Dermis microvascular lymphatic vessel endothelial cell (primary cell): ENCODE results near the gene CHRNA5. TPM values are rescaled to one million over a fixed set of nuclear protein-coding genes. Genes with fewer than 3 reads are reported as not detected.

Source experiments
- DNase-seq, 2 donors: peaks; one replicate each; pipeline versions ENCODE4 v3.0.0 to v3.0.0-alpha.2; 2010; ENCODE audit warnings: low read depth in 2 of 2
- total RNA-seq: library from RNA; depleted of rRNA; stranded (reverse); fragments of >200 nt; gene quantifications from 2 replicates; pipeline ENCODE4 v1.2.1, GENCODE V29; 2014

Gene CHRNA5
- total RNA-seq, 1 donor from 2014 or later: 2.1 TPM

DNA sequence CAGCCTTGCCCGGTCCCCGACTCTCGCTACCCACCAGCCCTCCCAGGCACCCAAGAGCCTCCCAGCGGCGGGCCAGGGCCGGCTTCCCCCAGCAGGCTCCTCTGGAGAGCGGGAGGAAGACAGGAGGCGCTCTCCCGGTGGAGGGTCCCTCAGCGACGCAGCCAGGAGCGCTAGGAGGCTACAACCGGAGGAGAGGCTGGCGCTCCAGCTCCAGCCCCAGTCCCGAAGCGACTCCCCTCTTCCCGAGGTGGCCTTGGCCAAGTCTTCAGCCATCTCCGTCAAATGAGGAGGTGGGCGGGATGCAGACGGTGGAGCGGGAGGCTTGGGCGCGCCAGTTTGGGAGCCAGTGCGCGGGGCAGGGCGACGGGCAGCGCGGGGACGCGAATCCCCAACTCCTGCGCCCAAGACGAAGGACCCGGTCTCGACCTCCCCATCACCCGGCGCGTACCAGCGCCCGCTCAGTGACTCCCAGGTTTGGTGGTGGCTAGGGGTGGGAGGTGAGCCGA lies 54.8 kb downstream of the CHRNA5 start:
- DNase-seq: peak in 1 of 2 donors; percentile 25

- no peak for DNase-seq
Observed at GRCh38 chr15:78620527-78621421, 55.5 kb downstream of the CHRNA5 start, which contains the start of gene CHRNA3. CHRNA3 (minus strand) TSS chr15:78620996; CDS start chr15:78620794, 202 bp downstream.

DNA sequence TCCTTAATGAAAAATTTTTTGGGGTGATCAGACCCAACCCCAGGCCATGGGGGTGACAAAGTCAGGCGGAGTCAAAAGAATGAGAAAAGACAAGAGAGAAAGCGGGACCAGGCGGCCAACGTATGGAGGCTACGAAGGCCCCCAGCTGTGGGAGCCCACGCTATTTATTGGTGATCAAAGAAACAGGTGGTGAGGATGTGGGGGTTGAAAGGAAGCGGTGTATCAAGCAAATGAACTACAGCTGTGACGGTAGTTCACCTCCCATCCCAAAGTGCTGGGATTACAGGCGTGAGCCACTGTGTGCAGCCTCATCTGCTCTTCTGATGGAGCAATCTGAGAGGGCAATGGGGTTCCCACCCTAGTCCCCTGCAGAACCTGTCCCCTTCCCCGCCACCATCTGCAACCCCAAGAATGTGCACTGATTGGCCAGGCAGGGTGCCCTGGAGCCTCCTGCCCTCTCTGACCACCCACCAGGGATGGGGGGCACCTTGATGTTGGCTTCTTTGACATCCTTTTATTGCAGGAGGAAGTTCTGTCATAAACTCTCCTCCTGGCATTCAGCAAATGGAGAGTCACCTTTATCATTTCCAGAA lies 56.6 kb downstream of the CHRNA5 start:
- no peak for DNase-seq

- no peak for DNase-seq
Observed at GRCh38 chr15:78623786-78624497, 58.6 kb downstream of the CHRNA5 start.

GRCh38 chr15:78624651-78625590 lies 59.6 kb downstream of the CHRNA5 start:
- no peak for DNase-seq

DNA sequence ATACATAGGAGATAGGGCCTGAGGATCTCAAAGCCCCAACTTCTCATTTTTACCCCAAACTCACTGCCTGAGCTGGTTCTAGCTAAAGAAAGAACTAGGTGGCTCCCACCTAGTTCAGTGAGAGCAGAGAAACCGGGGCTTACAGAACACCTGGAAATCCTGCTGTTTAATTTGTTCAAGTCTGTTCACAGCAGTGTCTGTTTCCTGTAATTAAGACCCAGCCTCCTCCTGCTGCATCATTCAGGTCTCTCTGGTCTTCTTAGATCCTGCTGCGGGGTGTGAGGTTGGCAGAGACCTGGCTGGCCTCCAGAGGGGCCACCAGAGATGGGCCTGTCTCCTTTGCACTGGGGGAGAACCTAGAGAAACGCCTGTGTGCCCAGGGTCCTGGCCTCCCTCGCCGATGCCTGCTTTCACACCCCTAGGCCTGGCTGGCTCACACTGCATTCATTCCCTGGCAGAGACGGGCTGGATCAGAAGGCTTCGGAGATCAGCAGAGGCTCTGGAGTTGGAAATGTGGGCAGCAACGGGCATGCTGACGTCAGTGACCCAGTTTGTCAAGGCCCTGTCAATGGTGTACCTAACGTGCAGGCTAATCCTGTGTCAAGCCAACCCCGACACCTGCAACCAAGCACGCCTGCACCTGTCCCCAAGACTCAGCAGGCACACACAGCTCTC lies 60.4 kb downstream of the CHRNA5 start:
- no peak for DNase-seq

- no peak for DNase-seq
Observed at GRCh38 chr15:78626381-78626995, 61.2 kb downstream of the CHRNA5 start.

- no peak for DNase-seq
Observed at GRCh38 chr15:78627348-78627747, 62.0 kb downstream of the CHRNA5 start.

- no peak for DNase-seq
Observed at GRCh38 chr15:78628227-78628626, 62.9 kb downstream of the CHRNA5 start.

- DNase-seq: no peak
Observed at GRCh38 chr15:78629031-78629715, 63.9 kb downstream of the CHRNA5 start.

GRCh38 chr15:78629716-78630065 lies 64.4 kb downstream of the CHRNA5 start:
- DNase-seq: no peak

GRCh38 chr15:78630886-78631633 lies 65.7 kb downstream of the CHRNA5 start:
- no peak for DNase-seq

GRCh38 chr15:78633348-78633747 lies 68.0 kb downstream of the CHRNA5 start:
- no peak for DNase-seq

- no peak for DNase-seq
Observed at GRCh38 chr15:78634210-78635145, 69.2 kb downstream of the CHRNA5 start.

DNA sequence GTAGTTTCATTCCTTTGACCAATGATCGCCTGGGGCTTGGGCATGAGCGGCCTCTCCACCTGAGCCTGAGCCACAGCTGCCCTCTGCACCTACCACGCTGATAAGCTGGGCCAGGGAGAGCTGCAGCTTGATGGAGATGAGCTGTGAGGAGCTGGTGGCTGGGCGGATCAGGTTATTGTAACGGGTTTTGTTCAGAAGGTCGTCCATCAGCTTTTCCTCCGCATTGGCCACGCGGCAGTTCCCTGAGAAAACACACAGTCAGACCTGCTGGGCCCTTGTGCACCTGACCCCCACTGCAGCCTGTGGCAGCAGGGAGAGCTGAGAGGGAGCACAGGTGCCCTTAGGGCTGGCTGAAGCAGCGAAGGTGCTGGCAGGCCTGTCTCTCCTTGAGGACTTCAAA lies 70.0 kb downstream of the CHRNA5 start:
- no peak for DNase-seq

DNA sequence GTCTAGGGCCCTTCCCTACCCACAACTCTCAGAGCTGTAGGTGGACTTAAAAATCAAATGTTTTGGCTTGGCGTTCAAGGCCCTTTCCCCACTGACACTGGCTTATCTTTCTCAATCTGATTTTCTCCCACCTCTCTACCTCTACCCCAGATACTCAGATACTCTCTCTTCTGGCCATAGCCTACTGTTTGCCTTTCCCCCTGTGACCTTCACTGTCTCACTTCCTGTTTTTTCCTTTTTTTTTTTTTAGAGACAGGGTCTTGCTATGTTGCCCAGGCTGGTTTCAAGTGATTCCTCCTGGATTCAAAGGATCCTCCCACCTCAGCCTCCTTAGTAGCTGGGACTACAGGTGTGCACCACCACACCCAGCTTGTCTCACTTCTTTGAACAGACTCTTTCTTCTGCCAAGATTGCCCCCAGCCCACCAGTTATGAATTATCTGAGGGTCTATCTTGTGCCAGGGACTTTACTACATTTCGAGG lies 71.1 kb downstream of the CHRNA5 start:
- no peak for DNase-seq

- DNase-seq: no peak
Observed at GRCh38 chr15:78637776-78638435, 72.6 kb downstream of the CHRNA5 start.
